SU-DHL-6 (cell line): ENCODE data around the gene KDM2A.

ENCODE experiments used
- H2AFZ ChIP-seq: fragments of 200-600 bp; sonication (generic); 2 replicates; pipeline ENCODE4 v1.6.1; 2014; ENCODE audit warnings: low read depth, mild to moderate bottlenecking, moderate library complexity, mixed read lengths, antibody characterized with exemption, low read length; ENCODE audit not compliant: severe bottlenecking
- H3F3A ChIP-seq: fragments of 200-600 bp; shearing (Covaris generic); 2 replicates; pipeline ENCODE4 v1.6.0; 2016; ENCODE audit warnings: antibody characterized with exemption, mild to moderate bottlenecking; ENCODE audit not compliant: insufficient read depth
- H3K27ac ChIP-seq: fragments of 200-600 bp; sonication (generic); 2 replicates; pipeline ENCODE4 v1.5.1; 2016; ENCODE audit warnings: low read depth, mild to moderate bottlenecking, low read length, moderate library complexity, mixed read lengths
- H3K27me3 ChIP-seq: fragments of 200-600 bp; sonication (generic), shearing (Covaris generic); 2 replicates; pipeline ENCODE4 v1.6.0; 2014; ENCODE audit warnings: mild to moderate bottlenecking, low read length
- H3K36me3 ChIP-seq: fragments of 200-600 bp; sonication (generic); 2 replicates; pipeline ENCODE4 v1.6.1; 2014; ENCODE audit warnings: mild to moderate bottlenecking, low read length, mixed read lengths
- H3K4me2 ChIP-seq: fragments of 300-600, 200-600 bp; shearing (Covaris generic), sonication (generic); 2 replicates; pipeline ENCODE4 v1.6.0; 2014; ENCODE audit warnings: low read length, low read depth, mild to moderate bottlenecking; ENCODE audit not compliant: poor library complexity, severe bottlenecking
- H3K4me3 ChIP-seq: fragments of 200-600 bp; sonication (generic); 2 replicates; pipeline ENCODE4 v1.5.1; 2014; ENCODE audit warnings: antibody characterized with exemption, low read length, mild to moderate bottlenecking, mixed read lengths; ENCODE audit not compliant: insufficient read depth, poor library complexity, severe bottlenecking
- H3K79me2 ChIP-seq: fragments of 200-600 bp; sonication (generic); 2 replicates; pipeline ENCODE4 v1.6.1; 2014; ENCODE audit warnings: mild to moderate bottlenecking, low read length, moderate library complexity; ENCODE audit not compliant: insufficient read depth
- H3K9ac ChIP-seq: fragments of 200-600 bp; sonication (generic); 2 replicates; pipeline ENCODE4 v1.7.0; 2014; ENCODE audit warnings: mild to moderate bottlenecking, low read length
- H3K9me2 ChIP-seq: fragments of 200-600 bp; sonication (generic); replicated peaks from 2 replicates; pipeline ENCODE4 v1.6.1; 2014; ENCODE audit warnings: low read length; ENCODE audit not compliant: insufficient read depth
- H3K9me3 ChIP-seq: fragments of 200-600 bp; sonication (generic); 2 replicates; pipeline ENCODE4 v1.6.1; 2014; ENCODE audit warnings: low read length, mixed read lengths; ENCODE audit not compliant: insufficient read depth
- H4K20me1 ChIP-seq: fragments of 200-600 bp; sonication (generic); 2 replicates; pipeline ENCODE4 v1.6.1; 2014; ENCODE audit warnings: low read depth, mild to moderate bottlenecking, antibody characterized with exemption, low read length, moderate library complexity, mixed read lengths
- EZH2phosphoT487 ChIP-seq: fragments of 200-600 bp; sonication (generic), shearing (Covaris generic); conservative IDR thresholded peaks from 2 replicates; pipeline ENCODE4 v1.6.1; 2018; ENCODE audit warnings: mild to moderate bottlenecking, antibody characterized with exemption, low read length, moderate library complexity, mixed read lengths
- TF ChIP-seq, protein P1 (sequence below): fragments of 200-600 bp; sonication (generic); IDR thresholded peaks from one replicate; pipeline ENCODE4 v1.5.1; 2017; ENCODE audit warnings: antibody characterized with exemption, mild to moderate bottlenecking, low read length, moderate library complexity; ENCODE audit not compliant: insufficient read depth, poor library complexity, severe bottlenecking

KDM2A gene

DNA sequence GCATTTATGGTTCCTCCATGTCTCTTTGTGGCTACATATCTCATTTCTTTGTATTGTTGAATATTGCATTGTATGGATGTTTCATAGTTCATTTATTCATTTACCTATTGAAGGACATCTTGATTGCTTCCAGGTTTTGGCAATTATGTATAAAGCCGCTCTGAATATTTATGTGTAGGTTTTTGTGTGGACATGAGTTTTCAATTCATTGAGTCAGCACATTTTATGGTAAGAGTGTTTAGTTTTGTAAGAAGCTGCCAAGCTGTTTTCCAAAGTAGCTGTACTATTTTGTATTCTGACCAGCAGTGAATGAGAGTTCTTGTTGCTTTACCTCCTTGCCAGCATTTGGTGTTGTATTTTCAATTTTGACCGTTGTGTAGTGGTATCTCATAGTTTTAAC lies 39.2 kb downstream of the KDM2A start:
- TF ChIP-seq, protein P1, sequence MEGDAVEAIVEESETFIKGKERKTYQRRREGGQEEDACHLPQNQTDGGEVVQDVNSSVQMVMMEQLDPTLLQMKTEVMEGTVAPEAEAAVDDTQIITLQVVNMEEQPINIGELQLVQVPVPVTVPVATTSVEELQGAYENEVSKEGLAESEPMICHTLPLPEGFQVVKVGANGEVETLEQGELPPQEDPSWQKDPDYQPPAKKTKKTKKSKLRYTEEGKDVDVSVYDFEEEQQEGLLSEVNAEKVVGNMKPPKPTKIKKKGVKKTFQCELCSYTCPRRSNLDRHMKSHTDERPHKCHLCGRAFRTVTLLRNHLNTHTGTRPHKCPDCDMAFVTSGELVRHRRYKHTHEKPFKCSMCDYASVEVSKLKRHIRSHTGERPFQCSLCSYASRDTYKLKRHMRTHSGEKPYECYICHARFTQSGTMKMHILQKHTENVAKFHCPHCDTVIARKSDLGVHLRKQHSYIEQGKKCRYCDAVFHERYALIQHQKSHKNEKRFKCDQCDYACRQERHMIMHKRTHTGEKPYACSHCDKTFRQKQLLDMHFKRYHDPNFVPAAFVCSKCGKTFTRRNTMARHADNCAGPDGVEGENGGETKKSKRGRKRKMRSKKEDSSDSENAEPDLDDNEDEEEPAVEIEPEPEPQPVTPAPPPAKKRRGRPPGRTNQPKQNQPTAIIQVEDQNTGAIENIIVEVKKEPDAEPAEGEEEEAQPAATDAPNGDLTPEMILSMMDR, result no peak
- no peak for TF ChIP-seq EZH2phosphoT487
- H3K27ac ChIP-seq, result no peak overlapping the region
- H3K36me3 ChIP-seq, result 0 out of 2 replicates have a peak, but pooled peaks cover 2% of the 10 kb centered on the region
- no peak overlapping the region for H3K4me2 ChIP-seq
- 0 out of 2 replicates have a peak, but pooled peaks cover 6% of the 10 kb centered on the region for H3F3A ChIP-seq
- H3K79me2 ChIP-seq, result peaks cover 75% of the 10 kb centered on the region
- no peak overlapping the region for H3K4me3 ChIP-seq
- H2AFZ ChIP-seq, result no peak overlapping the region
- H3K9me2 ChIP-seq, result no peaks in the 10 kb centered on the region
- H3K27me3 ChIP-seq, result no peaks in the 10 kb centered on the region
- H4K20me1 ChIP-seq, result peaks cover 16% of the 10 kb centered on the region; the same call in 1 of the 2 replicates
- no peak overlapping the region for H3K9ac ChIP-seq
- H3K9me3 ChIP-seq, result no peaks in the 10 kb centered on the region

DNA sequence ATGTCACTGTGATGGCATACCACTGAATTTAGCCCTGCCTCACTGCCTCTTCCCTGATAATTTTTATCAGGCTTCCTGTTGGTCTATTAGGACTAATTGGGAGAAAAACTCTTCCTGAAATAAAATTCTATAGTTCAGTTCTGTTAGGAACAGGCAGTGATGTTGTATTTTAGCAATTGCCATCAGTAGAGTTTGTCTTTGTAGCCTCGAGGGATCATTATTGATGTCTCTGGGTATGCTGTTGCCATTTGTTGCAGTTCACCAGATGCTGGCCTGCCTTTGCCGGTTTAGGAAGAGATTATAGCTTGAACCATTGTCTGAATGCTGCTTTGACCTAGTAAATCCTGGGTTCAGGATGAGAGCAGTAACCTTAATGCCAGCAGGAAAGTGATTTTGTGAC lies 41.0 kb downstream of the KDM2A start:
- TF ChIP-seq, protein P1, result no peak
- no peak for TF ChIP-seq EZH2phosphoT487
- Histone ChIP-seq H3K9me3 (no peaks in the 10 kb centered on the region), H3K79me2 (peaks cover 72% of the 10 kb centered on the region), H3K9me2 (no peaks in the 10 kb centered on the region), H3K4me3 (no peak overlapping the region), H2AFZ (no peak overlapping the region), H3K27me3 (no peaks in the 10 kb centered on the region), H3K9ac (no peak overlapping the region), H3F3A (0 out of 2 replicates have a peak, but pooled peaks cover 6% of the 10 kb centered on the region), H4K20me1 (peaks cover 16% of the 10 kb centered on the region; the same call in 1 of the 2 replicates), H3K36me3 (0 out of 2 replicates have a peak, but pooled peaks cover 3% of the 10 kb centered on the region), H3K27ac (no peak overlapping the region), H3K4me2 (no peak overlapping the region)

DNA sequence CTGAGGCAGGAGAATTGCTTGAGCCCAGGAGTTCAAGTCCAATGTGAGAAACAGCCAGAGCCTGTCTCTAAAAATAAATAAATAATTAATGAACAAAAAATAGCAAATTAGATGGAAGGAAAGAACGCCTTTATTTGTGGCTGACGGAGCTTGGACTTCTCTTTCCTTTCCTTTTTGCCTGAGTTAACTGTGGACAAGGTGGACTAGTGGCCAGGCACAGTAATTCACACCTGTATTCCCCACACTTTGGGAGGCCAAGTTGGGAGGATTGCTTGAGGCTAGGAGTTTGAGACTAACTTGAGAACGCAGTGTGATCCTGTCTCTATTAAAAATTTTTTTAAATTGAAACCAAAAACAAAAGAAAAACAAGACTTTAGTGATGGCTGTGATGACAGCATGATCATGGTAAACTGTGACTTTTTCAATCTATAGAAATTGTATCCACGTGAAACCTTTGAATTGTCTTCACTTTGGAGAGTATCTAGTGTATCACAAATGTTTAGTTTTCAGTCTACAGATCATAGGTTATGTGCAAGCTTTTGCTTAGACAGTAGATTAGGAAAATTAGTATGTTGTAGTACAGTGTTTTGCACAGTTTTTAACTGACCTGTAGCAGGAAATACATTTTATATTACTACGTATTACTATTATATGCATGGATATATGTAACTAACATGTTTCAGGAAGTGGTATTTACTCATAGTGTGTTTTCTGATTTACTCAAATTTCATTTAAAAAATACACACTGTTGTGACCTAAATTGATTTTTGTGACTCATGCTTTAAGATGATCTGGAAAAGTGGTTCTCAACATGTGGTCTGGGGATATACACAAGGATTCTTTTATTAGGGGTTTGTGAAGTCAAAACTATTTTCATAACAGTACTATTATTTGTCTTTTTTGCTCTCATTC lies 42.1 kb downstream of the KDM2A start:
- TF ChIP-seq, protein P1, result no peak
- no peak for TF ChIP-seq EZH2phosphoT487
- peaks cover 16% of the 10 kb centered on the region; the same call in 1 of the 2 replicates for H4K20me1 ChIP-seq
- H3K36me3 ChIP-seq, result 0 out of 2 replicates have a peak, but pooled peaks cover 3% of the 10 kb centered on the region
- H2AFZ ChIP-seq, result no peak overlapping the region
- H3K9me2 ChIP-seq, result no peaks in the 10 kb centered on the region
- H3K9me3 ChIP-seq, result no peaks in the 10 kb centered on the region
- no peaks in the 10 kb centered on the region for H3K27me3 ChIP-seq
- no peak overlapping the region for H3K27ac ChIP-seq
- H3K9ac ChIP-seq, result no peak overlapping the region
- peaks cover 80% of the 10 kb centered on the region for H3K79me2 ChIP-seq
- no peak overlapping the region for H3K4me2 ChIP-seq
- no peak overlapping the region for H3K4me3 ChIP-seq
- peaks cover 13% of the 10 kb centered on the region; the same call in 1 of the 2 replicates for H3F3A ChIP-seq
